ENCODE measurements around the gene ADO. TPM values are rescaled to one million over a fixed set of nuclear protein-coding genes. Genes with fewer than 3 reads are reported as not detected.

ADO gene
- total RNA-seq, 6 experiments from 2014 or later = 13.7 to 19.2 (median 16.5) TPM

DNA sequence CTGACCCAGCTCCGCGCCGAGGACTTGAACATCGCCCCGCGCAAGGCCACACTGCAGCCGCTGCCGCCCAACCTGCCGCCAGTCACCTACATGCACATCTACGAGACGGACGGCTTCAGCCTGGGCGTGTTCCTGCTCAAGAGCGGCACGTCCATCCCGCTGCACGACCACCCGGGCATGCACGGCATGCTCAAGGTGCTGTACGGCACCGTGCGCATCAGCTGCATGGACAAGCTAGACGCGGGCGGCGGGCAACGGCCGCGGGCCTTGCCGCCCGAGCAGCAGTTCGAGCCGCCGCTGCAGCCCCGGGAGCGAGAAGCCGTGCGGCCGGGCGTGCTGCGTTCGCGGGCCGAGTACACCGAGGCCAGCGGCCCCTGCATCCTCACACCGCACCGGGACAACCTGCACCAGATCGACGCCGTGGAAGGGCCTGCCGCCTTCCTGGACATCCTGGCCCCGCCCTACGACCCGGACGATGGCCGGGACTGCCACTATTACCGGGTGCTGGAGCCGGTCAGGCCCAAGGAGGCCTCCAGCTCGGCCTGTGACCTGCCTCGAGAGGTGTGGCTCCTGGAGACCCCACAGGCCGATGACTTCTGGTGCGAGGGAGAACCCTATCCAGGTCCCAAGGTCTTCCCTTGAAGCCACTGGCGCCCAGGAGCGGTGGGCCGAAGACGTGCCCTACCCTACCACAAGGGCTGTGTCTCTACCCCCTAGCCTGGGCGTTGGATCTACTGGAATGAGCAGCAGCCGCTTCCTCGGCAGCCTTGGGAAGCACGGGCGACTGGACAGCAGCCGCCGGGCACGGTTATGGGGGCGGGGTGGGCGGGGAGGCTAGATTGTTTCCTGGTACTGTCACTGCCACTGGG is 945 bp downstream of the ADO start:
- Mint-ChIP-seq H3K27ac (peak overlapping the region; percentile 68), H3K27me3 (ENCODE audit: insufficient read depth) (peaks cover 1% of the 10 kb centered on the region; the same call in 1 of the 2 replicates), H3K36me3 (ENCODE audit: low read depth) (peaks cover 4% of the 10 kb centered on the region), H3K4me3 (peak overlapping the region; percentile 89), H3K4me1 (ENCODE audit: low read depth) (peaks cover 39% of the 10 kb centered on the region), H3K9me3 (no peaks in the 10 kb centered on the region)
- peak; percentile 43 for DNase-seq
- TF ChIP-seq, protein P1, sequence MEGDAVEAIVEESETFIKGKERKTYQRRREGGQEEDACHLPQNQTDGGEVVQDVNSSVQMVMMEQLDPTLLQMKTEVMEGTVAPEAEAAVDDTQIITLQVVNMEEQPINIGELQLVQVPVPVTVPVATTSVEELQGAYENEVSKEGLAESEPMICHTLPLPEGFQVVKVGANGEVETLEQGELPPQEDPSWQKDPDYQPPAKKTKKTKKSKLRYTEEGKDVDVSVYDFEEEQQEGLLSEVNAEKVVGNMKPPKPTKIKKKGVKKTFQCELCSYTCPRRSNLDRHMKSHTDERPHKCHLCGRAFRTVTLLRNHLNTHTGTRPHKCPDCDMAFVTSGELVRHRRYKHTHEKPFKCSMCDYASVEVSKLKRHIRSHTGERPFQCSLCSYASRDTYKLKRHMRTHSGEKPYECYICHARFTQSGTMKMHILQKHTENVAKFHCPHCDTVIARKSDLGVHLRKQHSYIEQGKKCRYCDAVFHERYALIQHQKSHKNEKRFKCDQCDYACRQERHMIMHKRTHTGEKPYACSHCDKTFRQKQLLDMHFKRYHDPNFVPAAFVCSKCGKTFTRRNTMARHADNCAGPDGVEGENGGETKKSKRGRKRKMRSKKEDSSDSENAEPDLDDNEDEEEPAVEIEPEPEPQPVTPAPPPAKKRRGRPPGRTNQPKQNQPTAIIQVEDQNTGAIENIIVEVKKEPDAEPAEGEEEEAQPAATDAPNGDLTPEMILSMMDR (IDR thresholded peaks at IDR 0.05) = no peak

DNA sequence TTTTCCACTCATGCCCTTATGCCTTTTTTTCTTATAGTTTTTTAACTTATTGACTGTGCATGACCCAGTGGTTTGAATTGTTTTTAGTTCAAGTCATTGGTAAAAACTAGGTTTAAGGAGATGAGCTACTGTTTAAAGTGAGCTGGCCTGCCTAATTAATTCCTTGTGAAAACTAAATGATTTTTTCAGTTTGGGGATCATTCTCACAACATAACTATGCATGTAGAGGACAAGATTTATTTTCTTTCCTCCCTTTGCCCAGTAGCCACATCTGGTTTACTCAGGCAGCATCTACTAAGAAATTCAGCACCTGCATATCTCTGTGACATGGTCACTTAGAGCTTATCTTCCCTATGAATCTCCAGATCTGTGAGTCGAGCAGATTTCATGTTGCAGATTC is 1.7 kb downstream of the ADO start:
- peaks cover 39% of the 10 kb centered on the region for H3K4me1 Mint-ChIP-seq (ENCODE audit: low read depth)
- H3K27me3 Mint-ChIP-seq (ENCODE audit: insufficient read depth) = no peaks in the 10 kb centered on the region
- peak overlapping the region; percentile 55 for H3K27ac Mint-ChIP-seq
- peak overlapping the region; percentile 89 for H3K4me3 Mint-ChIP-seq
- TF ChIP-seq, protein P1 (IDR thresholded peaks at IDR 0.05) = no peak
- no peaks in the 10 kb centered on the region for H3K9me3 Mint-ChIP-seq
- H3K36me3 Mint-ChIP-seq (ENCODE audit: low read depth) = peaks cover 4% of the 10 kb centered on the region
- no peak for DNase-seq

DNA sequence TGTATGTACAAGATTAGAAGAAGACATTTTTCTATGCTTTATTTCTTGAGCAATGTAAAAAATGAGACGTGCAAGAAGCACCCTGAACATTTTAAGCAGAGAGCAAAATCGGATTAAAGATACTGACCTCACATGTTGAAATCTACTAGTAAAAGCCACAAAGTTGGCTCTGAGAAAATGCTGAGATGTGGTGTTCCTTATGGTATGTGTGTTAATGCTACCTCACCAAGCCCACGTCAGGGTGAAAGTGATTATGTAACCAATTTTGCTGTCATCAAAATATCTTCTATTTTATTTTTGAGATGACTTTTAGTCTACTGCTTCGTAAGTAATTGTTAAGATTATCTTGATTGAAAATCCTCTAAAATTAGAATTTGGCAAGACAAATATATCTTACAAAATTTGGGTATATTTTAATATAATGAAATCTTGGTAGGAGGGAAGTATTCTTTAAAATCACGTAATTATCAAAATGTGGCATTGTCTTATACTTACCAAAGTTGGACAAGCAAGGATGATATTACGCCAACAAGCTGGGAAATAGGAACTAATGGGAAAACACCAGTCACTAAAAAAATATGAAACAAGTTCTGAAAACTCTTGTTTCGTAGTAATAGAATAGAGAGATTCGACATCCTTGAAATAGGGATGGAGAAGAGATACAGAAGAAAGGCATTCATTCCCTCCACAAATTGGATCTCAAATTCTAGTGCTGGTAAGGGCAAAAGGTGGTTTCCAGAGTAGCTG is 5.8 kb downstream of the ADO start:
- peaks cover 4% of the 10 kb centered on the region for H3K36me3 Mint-ChIP-seq (ENCODE audit: low read depth)
- H3K27ac Mint-ChIP-seq = no peak overlapping the region
- peaks cover 10% of the 10 kb centered on the region for H3K27me3 Mint-ChIP-seq (ENCODE audit: insufficient read depth)
- peaks cover 35% of the 10 kb centered on the region for H3K4me1 Mint-ChIP-seq (ENCODE audit: low read depth)
- TF ChIP-seq, protein P1 (IDR thresholded peaks at IDR 0.05) = no peak
- no peak for DNase-seq
- no peak overlapping the region for H3K4me3 Mint-ChIP-seq
- no peaks in the 10 kb centered on the region for H3K9me3 Mint-ChIP-seq

DNA sequence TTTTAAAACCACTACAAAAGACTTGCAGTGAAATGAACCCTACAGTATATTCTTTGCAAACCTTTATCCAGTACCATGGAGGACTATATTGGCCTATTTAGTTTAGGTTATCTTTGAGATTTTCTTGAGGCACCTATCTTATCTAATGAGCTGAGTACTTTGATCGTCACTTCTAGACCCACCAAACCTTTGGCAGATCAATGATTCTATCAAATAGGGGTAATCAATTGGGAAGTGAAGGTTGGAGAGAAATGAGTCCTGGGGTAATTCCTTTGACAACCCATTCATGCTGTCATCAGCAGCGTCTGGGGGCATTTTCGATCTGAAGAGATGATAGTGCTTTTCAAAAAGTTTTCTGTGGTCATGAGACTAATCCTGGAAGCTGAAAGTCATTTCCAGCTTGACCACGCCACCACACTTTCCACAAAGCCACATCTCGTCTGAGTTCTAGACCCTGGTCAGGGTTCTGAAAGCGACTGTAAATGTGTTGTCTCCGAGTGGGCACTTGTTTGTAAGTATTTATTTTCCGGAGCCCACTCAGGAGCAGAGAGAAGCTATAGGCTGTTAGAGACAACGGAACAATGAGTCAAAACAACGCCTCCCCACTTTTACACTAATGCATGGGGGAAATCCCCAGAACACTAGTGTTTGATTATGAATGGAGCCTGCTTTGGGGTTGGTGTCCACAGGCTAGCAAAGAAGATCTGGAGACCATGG is 6.8 kb downstream of the ADO start:
- Mint-ChIP-seq H3K9me3 (no peaks in the 10 kb centered on the region), H3K4me1 (ENCODE audit: low read depth) (peaks cover 40% of the 10 kb centered on the region), H3K36me3 (ENCODE audit: low read depth) (peaks cover 4% of the 10 kb centered on the region), H3K27me3 (ENCODE audit: insufficient read depth) (peaks cover 17% of the 10 kb centered on the region), H3K4me3 (no peak overlapping the region), H3K27ac (no peak overlapping the region)
- TF ChIP-seq, protein P1 (IDR thresholded peaks at IDR 0.05) = no peak
- no peak for DNase-seq

DNA sequence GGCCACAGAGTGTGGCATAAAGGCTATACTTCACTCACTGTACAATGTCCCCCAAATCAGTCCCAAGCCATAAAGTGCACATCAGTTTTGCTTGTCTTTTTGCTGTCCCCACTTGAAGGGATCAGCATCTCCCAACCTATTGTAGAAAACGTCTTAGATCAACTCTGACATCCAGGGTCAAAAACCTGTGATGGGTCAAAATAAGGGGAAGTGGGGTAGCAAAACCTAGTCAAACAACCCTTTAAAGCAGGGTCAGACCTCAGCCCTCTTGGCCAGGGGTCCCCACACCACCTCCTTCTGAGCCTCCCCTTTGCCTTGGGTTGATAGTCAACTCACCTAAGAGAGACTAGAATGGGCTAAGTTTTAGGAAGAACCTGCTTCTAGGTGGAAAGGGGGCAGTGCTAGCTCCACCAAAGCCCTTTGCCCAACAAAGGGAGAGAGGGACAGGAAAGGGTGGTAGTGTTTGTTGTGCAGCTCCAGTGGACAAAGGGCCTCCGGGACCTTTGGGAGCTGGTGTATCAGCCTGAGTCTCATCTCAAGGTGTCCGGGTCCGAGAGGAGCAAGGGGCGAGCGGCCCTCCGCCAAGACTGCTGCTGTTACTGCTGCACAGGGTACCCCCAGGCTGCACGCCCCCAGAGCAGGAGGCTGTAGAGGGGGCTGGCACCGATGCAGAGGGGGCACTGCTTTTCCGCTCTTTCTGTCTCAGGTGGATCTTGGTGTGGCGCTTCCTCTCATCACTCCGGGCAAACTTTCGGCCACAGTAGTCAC is 8.3 kb downstream of the ADO start:
- H3K4me1 Mint-ChIP-seq (ENCODE audit: low read depth) = peaks cover 37% of the 10 kb centered on the region
- no peak for DNase-seq
- no peak overlapping the region for H3K27ac Mint-ChIP-seq
- no peak overlapping the region for H3K4me3 Mint-ChIP-seq
- H3K27me3 Mint-ChIP-seq (ENCODE audit: insufficient read depth) = peaks cover 20% of the 10 kb centered on the region
- TF ChIP-seq, protein P1 (IDR thresholded peaks at IDR 0.05) = no peak
- no peaks in the 10 kb centered on the region; the same call in 1 of the 2 replicates for H3K36me3 Mint-ChIP-seq (ENCODE audit: low read depth)
- no peaks in the 10 kb centered on the region for H3K9me3 Mint-ChIP-seq

Data from HFFc6 (cell line).